Activated CD8-positive, alpha-beta memory T cell treated with anti-CD3 and anti-CD28 coated beads, Interleukin-2, amount 10 ng/mL, durations not matched to agents 7 days and 5 days (primary cell): Measurements from ENCODE around the gene GPSM1. TPM values are rescaled to one million over a fixed set of nuclear protein-coding genes. Genes with fewer than 3 reads are reported as not detected.
"Not testable (repeated sequence)": the region's sequence is repeated elsewhere in the genome, so short reads cannot be mapped to it uniquely, and the experiment has no call there.

ENCODE experiments used
- ATAC-seq: fragments of 150-1000 bp; cut with Tn5 transposase; one replicate; pipeline ENCODE4 v1.10.0; 2021; ENCODE audit warnings: moderate library complexity
- CTCF ChIA-PET: fragments of 350-600 bp; sonication (Branson Sonifier 250); formaldehyde crosslinking; loops from one replicate; lab custom pipeline; 2021; ENCODE audit warnings: antibody characterized with exemption; lab: Charles Lee
- DNase-seq: peaks from one replicate; pipeline ENCODE4 v3.0.0-alpha.2; 2020
- H3K27ac Mint-ChIP-seq: one replicate; pipeline ENCODE4 v1.8.0; 2021; ENCODE audit warnings: mild to moderate bottlenecking, mixed read lengths
- H3K27me3 Mint-ChIP-seq: one replicate; pipeline ENCODE4 v1.8.0; 2021; ENCODE audit warnings: mixed read lengths
- H3K36me3 Mint-ChIP-seq: one replicate; pipeline ENCODE4 v1.8.0; 2021; ENCODE audit warnings: mild to moderate bottlenecking, mixed read lengths
- H3K4me1 Mint-ChIP-seq: one replicate; pipeline ENCODE4 v1.8.0; 2021; ENCODE audit warnings: mixed read lengths
- H3K4me3 Mint-ChIP-seq: one replicate; pipeline ENCODE4 v1.8.0; 2021; ENCODE audit warnings: mild to moderate bottlenecking, moderate library complexity, mixed read lengths
- H3K9me3 Mint-ChIP-seq: one replicate; pipeline ENCODE4 v1.8.0; 2022; ENCODE audit warnings: low read depth, mixed read lengths
- total RNA-seq, 2 experiments: library from RNA; stranded (reverse); gene quantifications; one replicate each; pipeline ENCODE4 v1.2.3, GENCODE V29; 2021

GPSM1 gene
- total RNA-seq, 2 experiments from 2014 or later = 4.5 to 6.7 TPM

GRCh38 chr9:136319955-136320354, 7.4 kb upstream of the GPSM1 start:
- H3K4me3 Mint-ChIP-seq, H3K27ac Mint-ChIP-seq, H3K27me3 Mint-ChIP-seq, DNase-seq, H3K36me3 Mint-ChIP-seq, H3K4me1 Mint-ChIP-seq, ATAC-seq: not testable (repeated sequence)
- CTCF ChIA-PET = interaction anchor here (0.8 to 1.0 kb wide), 2 partner anchors 81 to 120 kb away, joined by 3 read pairs; no protein-coding TSS in a partner anchor
- peaks cover 11% of the 10 kb centered on the region for H3K9me3 Mint-ChIP-seq

- not testable (repeated sequence) for H3K27me3 Mint-ChIP-seq, DNase-seq, H3K4me1 Mint-ChIP-seq, H3K4me3 Mint-ChIP-seq, H3K36me3 Mint-ChIP-seq, H3K27ac Mint-ChIP-seq, H3K9me3 Mint-ChIP-seq, ATAC-seq
- CTCF ChIA-PET = interaction anchor here (0.8 to 1.0 kb wide), 2 partner anchors 80 to 119 kb away, joined by 3 read pairs; no protein-coding TSS in a partner anchor
Observed at GRCh38 chr9:136320972-136321371, 6.4 kb upstream of the GPSM1 start.

- Mint-ChIP-seq H3K27ac (no peak overlapping the region), H3K36me3 (peaks cover under 1% of the 10 kb centered on the region), H3K4me3 (no peak overlapping the region), H3K9me3 (no peaks in the 10 kb centered on the region), H3K4me1 (peaks cover 1% of the 10 kb centered on the region), H3K27me3 (peaks cover 10% of the 10 kb centered on the region)
- DNase-seq (no peak), ATAC-seq (no peak)
- CTCF ChIA-PET = no interaction called here
Observed at GRCh38 chr9:136321561-136321960, 5.8 kb upstream of the GPSM1 start.

GRCh38 chr9:136322756-136323330, 4.5 kb upstream of the GPSM1 start:
- CTCF ChIA-PET = no interaction called here
- ATAC-seq (no peak), DNase-seq (no peak)
- no peaks in the 10 kb centered on the region for H3K36me3 Mint-ChIP-seq
- no peak overlapping the region for H3K4me3 Mint-ChIP-seq
- no peak overlapping the region for H3K27ac Mint-ChIP-seq
- no peaks in the 10 kb centered on the region for H3K9me3 Mint-ChIP-seq
- peaks cover 10% of the 10 kb centered on the region for H3K27me3 Mint-ChIP-seq
- no peaks in the 10 kb centered on the region for H3K4me1 Mint-ChIP-seq

- DNase-seq (no peak), ATAC-seq (no peak)
- H3K27ac Mint-ChIP-seq = no peak overlapping the region
- H3K27me3 Mint-ChIP-seq = peaks cover 10% of the 10 kb centered on the region
- H3K4me1 Mint-ChIP-seq = no peaks in the 10 kb centered on the region
- CTCF ChIA-PET = no interaction called here
- no peak overlapping the region for H3K4me3 Mint-ChIP-seq
- H3K36me3 Mint-ChIP-seq = no peaks in the 10 kb centered on the region
- no peaks in the 10 kb centered on the region for H3K9me3 Mint-ChIP-seq
Observed at GRCh38 chr9:136323371-136323789, 4.0 kb upstream of the GPSM1 start.

- no peaks in the 10 kb centered on the region for H3K4me1 Mint-ChIP-seq
- CTCF ChIA-PET = no interaction called here
- H3K4me3 Mint-ChIP-seq = no peak overlapping the region
Observed at GRCh38 chr9:136324501-136325300, 2.6 kb upstream of the GPSM1 start.

GRCh38 chr9:136325358-136325757, 2.0 kb upstream of the GPSM1 start:
- no peaks in the 10 kb centered on the region for H3K4me1 Mint-ChIP-seq
- DNase-seq = no peak
- H3K27ac Mint-ChIP-seq = no peak overlapping the region
- no peaks in the 10 kb centered on the region for H3K9me3 Mint-ChIP-seq
- CTCF ChIA-PET = interaction anchor here (1.5 kb wide), 1 partner anchor 38 kb away, joined by 4 read pairs; the partner anchor contains the start of gene DNLZ
- H3K4me3 Mint-ChIP-seq = no peak overlapping the region
- peaks cover 10% of the 10 kb centered on the region for H3K27me3 Mint-ChIP-seq
- no peaks in the 10 kb centered on the region for H3K36me3 Mint-ChIP-seq
- ATAC-seq = no peak

More at GRCh38 chr9:136324501-136325300, 2.6 kb upstream of the GPSM1 start:
- Mint-ChIP-seq H3K27me3 (peaks cover 10% of the 10 kb centered on the region), H3K36me3 (no peaks in the 10 kb centered on the region), H3K27ac (no peak overlapping the region), H3K9me3 (no peaks in the 10 kb centered on the region)
- no peak for DNase-seq
- ATAC-seq = no peak

GRCh38 chr9:136326061-136326760, 1.1 kb upstream of the GPSM1 start:
- peaks cover 5% of the 10 kb centered on the region for H3K27me3 Mint-ChIP-seq
- DNase-seq = no peak
- H3K27ac Mint-ChIP-seq = no peak overlapping the region
- H3K4me1 Mint-ChIP-seq = no peaks in the 10 kb centered on the region
- ATAC-seq = no peak
- H3K4me3 Mint-ChIP-seq = no peak overlapping the region
- H3K36me3 Mint-ChIP-seq = no peaks in the 10 kb centered on the region
- H3K9me3 Mint-ChIP-seq = no peaks in the 10 kb centered on the region
- CTCF ChIA-PET = interaction anchor here (1.5 kb wide), 1 partner anchor 37 kb away, joined by 4 read pairs; the partner anchor contains the start of gene DNLZ

- H3K9me3 Mint-ChIP-seq = no peaks in the 10 kb centered on the region
- CTCF ChIA-PET = interaction anchor here (1.5 kb wide), 1 partner anchor 37 kb away, joined by 4 read pairs; the partner anchor contains the start of gene DNLZ
- no peak for ATAC-seq
- H3K4me3 Mint-ChIP-seq = no peak overlapping the region
- no peaks in the 10 kb centered on the region for H3K36me3 Mint-ChIP-seq
- H3K27me3 Mint-ChIP-seq = peaks cover 5% of the 10 kb centered on the region
- DNase-seq = no peak
- H3K27ac Mint-ChIP-seq = no peak overlapping the region
- H3K4me1 Mint-ChIP-seq = peaks cover 2% of the 10 kb centered on the region
Observed at GRCh38 chr9:136326761-136327303, 507 bp upstream of the GPSM1 start.

- no peaks in the 10 kb centered on the region for H3K36me3 Mint-ChIP-seq
- CTCF ChIA-PET = interaction anchor here (0.9 kb wide), 1 partner anchor 9 kb away, joined by 3 read pairs; no protein-coding TSS in a partner anchor
- ATAC-seq (no peak), DNase-seq (no peak)
- no peak overlapping the region for H3K27ac Mint-ChIP-seq
- H3K4me1 Mint-ChIP-seq = peaks cover 4% of the 10 kb centered on the region
- H3K9me3 Mint-ChIP-seq = no peaks in the 10 kb centered on the region
- no peaks in the 10 kb centered on the region for H3K27me3 Mint-ChIP-seq
- no peak overlapping the region for H3K4me3 Mint-ChIP-seq
Observed at GRCh38 chr9:136328011-136328621, 777 bp downstream of the GPSM1 start.

GRCh38 chr9:136328622-136329041, 1.3 kb downstream of the GPSM1 start:
- no peak for ATAC-seq
- no peaks in the 10 kb centered on the region for H3K9me3 Mint-ChIP-seq
- H3K4me3 Mint-ChIP-seq = no peak overlapping the region
- H3K36me3 Mint-ChIP-seq = no peaks in the 10 kb centered on the region
- H3K27me3 Mint-ChIP-seq = no peaks in the 10 kb centered on the region
- H3K27ac Mint-ChIP-seq = no peak overlapping the region
- DNase-seq = no peak
- CTCF ChIA-PET = interaction anchor here (0.9 kb wide), 1 partner anchor 8 kb away, joined by 3 read pairs; no protein-coding TSS in a partner anchor
- peaks cover 4% of the 10 kb centered on the region for H3K4me1 Mint-ChIP-seq

GRCh38 chr9:136329211-136329627, 1.9 kb downstream of the GPSM1 start:
- no peak for DNase-seq
- H3K4me3 Mint-ChIP-seq = no peak overlapping the region
- H3K4me1 Mint-ChIP-seq = peaks cover 4% of the 10 kb centered on the region
- no peaks in the 10 kb centered on the region for H3K9me3 Mint-ChIP-seq
- no peaks in the 10 kb centered on the region for H3K36me3 Mint-ChIP-seq
- H3K27ac Mint-ChIP-seq = no peak overlapping the region
- CTCF ChIA-PET = interaction anchor here (0.8 kb wide), 1 partner anchor 15 kb away, joined by 3 read pairs; no protein-coding TSS in a partner anchor
- no peaks in the 10 kb centered on the region for H3K27me3 Mint-ChIP-seq
- no peak for ATAC-seq
